CD14-positive monocyte (primary cell): ENCODE results near the gene SCN3B. TPM values are rescaled to one million over a fixed set of nuclear protein-coding genes. Genes with fewer than 3 reads are reported as not detected.

Source experiments
- DNase-seq, 3 donors: peaks; one replicate each; pipeline ENCODE4 v3.0.0-alpha.2; 2011 to 2022
- H2AFZ ChIP-seq: 2 replicates; pipeline ENCODE4 v1.6.0; 2012; ENCODE audit warnings: mild to moderate bottlenecking, low read depth, low read length, inconsistent platforms; ENCODE audit not compliant: insufficient read depth, poor library complexity, severe bottlenecking
- H3K27ac ChIP-seq, 2 donors: 1 replicate in 1 of 2; 2 replicates in 1 of 2; pipeline ENCODE4 v1.5.1; 2012 to 2013; ENCODE audit warnings: low read length in 2 of 2, control low read depth in 1 of 2, inconsistent platforms in 1 of 2, low read depth in 1 of 2, mild to moderate bottlenecking in 1 of 2
- H3K27me3 ChIP-seq, 2 donors: one replicate each; pipeline versions ENCODE4 v1.6.0 to v1.6.1; 2011 to 2013; ENCODE audit warnings: low read length in 2 of 2; ENCODE audit not compliant: control insufficient read depth in 2 of 2, insufficient read depth in 2 of 2
- H3K36me3 ChIP-seq, 2 donors: replicated peaks in 1 of 2; 1 replicate in 1 of 2; 2 replicates in 1 of 2; pipeline versions ENCODE4 v1.5.1 to v1.6.1; 2012 to 2013; ENCODE audit warnings: low read length in 2 of 2, control low read depth in 1 of 2, inconsistent platforms in 1 of 2, mild to moderate bottlenecking in 1 of 2; ENCODE audit not compliant: insufficient read depth in 2 of 2, control insufficient read depth in 1 of 2
- H3K4me1 ChIP-seq, 2 donors: 1 replicate in 1 of 2; 2 replicates in 1 of 2; pipeline versions ENCODE4 v1.5.1 to v1.6.1; 2012 to 2013; ENCODE audit warnings: low read length in 2 of 2, control low read depth in 1 of 2, inconsistent platforms in 1 of 2, mild to moderate bottlenecking in 1 of 2, moderate library complexity in 1 of 2; ENCODE audit not compliant: insufficient read depth in 2 of 2, control insufficient read depth in 1 of 2
- H3K4me2 ChIP-seq: replicated peaks from 2 replicates; pipeline ENCODE3; 2012; ENCODE audit warnings: low read length, moderate library complexity, mild to moderate bottlenecking; ENCODE audit not compliant: poor library complexity, severe bottlenecking; ENCODE audit errors: extremely low read depth
- H3K4me3 ChIP-seq, 3 experiments: fragments of 200-600 bp in 1 of 3; sonication (generic) in 1 of 3; replicated peaks in 1 of 3; 1 replicate in 2 of 3; 2 replicates in 1 of 3; pipeline ENCODE4 v1.5.1; 2011 to 2013; ENCODE audit warnings: low read length in 3 of 3, mild to moderate bottlenecking in 3 of 3, control low read depth in 2 of 3, low read depth in 2 of 3, inconsistent platforms in 1 of 3, moderate library complexity in 1 of 3
- H3K79me2 ChIP-seq: 2 replicates; pipeline ENCODE4 v1.6.0; 2012; ENCODE audit warnings: mild to moderate bottlenecking, control low read depth, inconsistent platforms, low read length, moderate library complexity; ENCODE audit not compliant: insufficient read depth
- H3K9ac ChIP-seq: 2 replicates; pipeline ENCODE4 v1.6.0; 2017; ENCODE audit warnings: low read length, mild to moderate bottlenecking; ENCODE audit not compliant: insufficient read depth, poor library complexity, severe bottlenecking
- H3K9me3 ChIP-seq, 2 donors: replicated peaks in 1 of 2; 1 replicate in 1 of 2; 2 replicates in 1 of 2; pipeline versions ENCODE4 v1.5.1 to v1.6.1; 2012 to 2013; ENCODE audit warnings: low read length in 2 of 2, control low read depth in 1 of 2; ENCODE audit not compliant: control insufficient read depth in 1 of 2, insufficient read depth in 1 of 2
- H4K20me1 ChIP-seq: 2 replicates; pipeline ENCODE4 v1.6.0; 2012; ENCODE audit warnings: mild to moderate bottlenecking, low read length, control low read depth, moderate library complexity; ENCODE audit not compliant: insufficient read depth
- H3K27ac Mint-ChIP-seq, 7 donors: one replicate each; pipeline ENCODE4 v1.8.0; 2020; ENCODE audit warnings: mild to moderate bottlenecking in 7 of 7, mixed read lengths in 7 of 7, moderate library complexity in 6 of 7, inconsistent platforms in 2 of 7
- H3K27me3 Mint-ChIP-seq, 3 donors: one replicate each; pipeline ENCODE4 v1.8.0; 2021 to 2022; ENCODE audit warnings: low read depth in 3 of 3, mild to moderate bottlenecking in 3 of 3, mixed read lengths in 3 of 3, moderate library complexity in 3 of 3, inconsistent platforms in 1 of 3
- H3K36me3 Mint-ChIP-seq, 2 donors: one replicate each; pipeline ENCODE4 v1.8.0; 2020; ENCODE audit warnings: mixed read lengths in 2 of 2, inconsistent platforms in 1 of 2, mild to moderate bottlenecking in 1 of 2
- H3K4me1 Mint-ChIP-seq: one replicate; pipeline ENCODE4 v1.8.0; 2020; ENCODE audit warnings: mild to moderate bottlenecking, mixed read lengths
- H3K4me3 Mint-ChIP-seq, 2 donors: one replicate each; pipeline ENCODE4 v1.8.0; 2020; ENCODE audit warnings: mild to moderate bottlenecking in 2 of 2, mixed read lengths in 2 of 2, moderate library complexity in 1 of 2
- H3K9me3 Mint-ChIP-seq, 7 donors: one replicate each; pipeline ENCODE4 v1.8.0; 2020 to 2022; ENCODE audit warnings: mixed read lengths in 7 of 7, mild to moderate bottlenecking in 6 of 7, moderate library complexity in 6 of 7, inconsistent platforms in 2 of 7
- CTCF ChIP-seq: fragments of 200-600 bp; IDR thresholded peaks from one replicate; pipeline ENCODE4 v1.8.0; 2022; ENCODE audit warnings: antibody characterized with exemption, mild to moderate bottlenecking
- WGBS: methylation state at CpG from one replicate; pipeline ENCODE4 v1.1.5; 2013; ENCODE audit warnings: missing lambda C conversion rate; ENCODE audit not compliant: insufficient coverage; 5-methylcytosine and 5-hydroxymethylcytosine counted together
- intact Hi-C, 2 donors: fragments of 100-400 bp; cut with micrococcal nuclease; formaldehyde crosslinking; loops; one replicate each; pipeline versions ENCODE4 v1.15.0 to v1.15.1; 2023
- polyA plus RNA-seq, 3 donors: library from polyadenylated mRNA; depleted of rRNA in 1 of 3; unstranded in 2 of 3; stranded (reverse) in 1 of 3; fragments of 300-500 nt in 2 of 3; fragments of >200 nt in 1 of 3; fragmentation: Illumina TruSeq in 2 of 3; gene quantifications; 1 replicate in 2 of 3; 2 replicates in 1 of 3; pipeline ENCODE4 v1.2.3, GENCODE V29; 2012 to 2021

The SCN3B gene
- polyA plus RNA-seq, 3 donors: not detected

GRCh38 chr11:123588117-123588863, 66.1 kb downstream of the SCN3B start:
- TF ChIP-seq CTCF: no peak
- H3K4me2 ChIP-seq: no peak overlapping the region
- no peaks in the 10 kb centered on the region for H3K4me1 ChIP-seq
- 97% methylated on average over 7 of the region's 14 CpGs for WGBS
- no peaks in the 10 kb centered on the region for H3K27me3 ChIP-seq
- H3K9me3 ChIP-seq: no peaks in the 10 kb centered on the region
- Mint-ChIP-seq H3K27me3 (peaks cover 0 to 1% (median 0%) of the 10 kb centered on the region in 3 donors), H3K27ac (peak overlapping the region in 1 of 7 donors; percentile 69), H3K9me3 (peaks cover 0 to 2% (median 0%) of the 10 kb centered on the region in 7 donors), H3K4me1 (peaks cover 3% of the 10 kb centered on the region), H3K36me3 (peaks cover 55% of the 10 kb centered on the region in 2 donors), H3K4me3 (no peak overlapping the region)
- H3K27ac ChIP-seq: no peak overlapping the region
- H4K20me1 ChIP-seq: no peaks in the 10 kb centered on the region
- H3K9ac ChIP-seq: no peak overlapping the region
- H2AFZ ChIP-seq: no peak overlapping the region
- intact Hi-C loops: no loop called here
- no peak overlapping the region for H3K4me3 ChIP-seq
- H3K36me3 ChIP-seq: peaks cover 27 to 55% of the 10 kb centered on the region in 2 donors
- H3K79me2 ChIP-seq: no peaks in the 10 kb centered on the region
- DNase-seq: no peak

GRCh38 chr11:123587559-123587958, 66.9 kb downstream of the SCN3B start:
- DNase-seq: no peak
- H2AFZ ChIP-seq: no peak overlapping the region
- peaks cover 55 to 57% of the 10 kb centered on the region in 2 donors for H3K36me3 Mint-ChIP-seq
- no peaks in the 10 kb centered on the region for H3K9me3 ChIP-seq
- peaks cover 3% of the 10 kb centered on the region for H3K4me1 Mint-ChIP-seq
- no peaks in the 10 kb centered on the region for H4K20me1 ChIP-seq
- no peak for TF ChIP-seq CTCF
- H3K27me3 ChIP-seq: no peaks in the 10 kb centered on the region
- WGBS: 97% methylated on average over 4 of the region's 6 CpGs
- no peaks in the 10 kb centered on the region for H3K79me2 ChIP-seq
- no peak overlapping the region for H3K4me3 Mint-ChIP-seq
- H3K27ac Mint-ChIP-seq: no peak overlapping the region
- no peak overlapping the region for H3K9ac ChIP-seq
- H3K4me3 ChIP-seq: no peak overlapping the region
- H3K4me1 ChIP-seq: no peaks in the 10 kb centered on the region
- peaks cover 0 to 1% (median 0%) of the 10 kb centered on the region in 3 donors for H3K27me3 Mint-ChIP-seq
- no peak overlapping the region for H3K4me2 ChIP-seq
- no peak overlapping the region for H3K27ac ChIP-seq
- peaks cover 24 to 57% of the 10 kb centered on the region in 2 donors for H3K36me3 ChIP-seq
- intact Hi-C loops: no loop called here
- peaks cover 0 to 2% (median 0%) of the 10 kb centered on the region in 7 donors for H3K9me3 Mint-ChIP-seq
